GM23248 (cell line): ENCODE results near the gene GRID2IP.
"Not testable (repeated sequence)": the region's sequence is repeated elsewhere in the genome, so short reads cannot be mapped to it uniquely, and the experiment has no call there.

Source experiments
- EZH2 ChIP-seq: fragments of 200-600 bp; sonication (generic); IDR thresholded peaks from 2 replicates; pipeline ENCODE4 v1.6.1; 2018; ENCODE audit warnings: antibody characterized with exemption, mild to moderate bottlenecking; ENCODE audit not compliant: insufficient read depth, poor library complexity, severe bottlenecking
- EZH2phosphoT487 ChIP-seq: fragments of 200-600 bp; sonication (generic); IDR thresholded peaks from 2 replicates; pipeline ENCODE4 v1.6.1; 2018; ENCODE audit warnings: antibody characterized with exemption, moderate library complexity, mild to moderate bottlenecking, low read depth; ENCODE audit not compliant: insufficient read depth

GRCh38 chr7:6576867-6577368 lies 25.7 kb upstream of the GRID2IP start:
- not testable (repeated sequence) for TF ChIP-seq EZH2phosphoT487, EZH2
